Keratinocyte (primary cell): ENCODE results near the gene PI4KA. TPM values are rescaled to one million over a fixed set of nuclear protein-coding genes. Genes with fewer than 3 reads are reported as not detected.

Source experiments
- DNase-seq: peaks from one replicate; pipeline ENCODE4 v3.0.0-alpha.2; 2011; ENCODE audit warnings: low read depth, missing footprints, low spot score
- FAIRE-seq: peaks from 2 replicates; lab custom pipeline; 2011; peaks lifted over from hg19 to GRCh38; lab: Jason Lieb, UNC
- H2AFZ ChIP-seq: 2 replicates; pipeline ENCODE4 v1.6.0; 2012; ENCODE audit warnings: low read length, control low read depth, inconsistent platforms; ENCODE audit not compliant: control insufficient read depth
- H3K27ac ChIP-seq: 2 replicates; pipeline ENCODE4 v1.5.1; 2011; ENCODE audit warnings: low read length; ENCODE audit not compliant: control insufficient read depth, insufficient read depth
- H3K27me3 ChIP-seq: 3 replicates; pipeline ENCODE4 v1.6.0; 2011; ENCODE audit warnings: low read length; ENCODE audit not compliant: control insufficient read depth, insufficient read depth; ENCODE audit errors: extremely low read depth
- H3K36me3 ChIP-seq, 2 experiments: 2 replicates in 1 of 2; 3 replicates in 1 of 2; pipeline ENCODE4 v1.5.1; 2011; ENCODE audit warnings: low read length in 2 of 2, mild to moderate bottlenecking in 1 of 2; ENCODE audit not compliant: control insufficient read depth in 2 of 2, insufficient read depth in 2 of 2; ENCODE audit errors: extremely low read depth in 1 of 2
- H3K4me1 ChIP-seq: 3 replicates; pipeline ENCODE4 v1.5.1; 2011; ENCODE audit warnings: low read length; ENCODE audit not compliant: control insufficient read depth, insufficient read depth; ENCODE audit errors: extremely low read depth
- H3K4me2 ChIP-seq: 3 replicates; pipeline ENCODE4 v1.6.0; 2011; ENCODE audit warnings: low read depth, low read length; ENCODE audit not compliant: control insufficient read depth, insufficient read depth; ENCODE audit errors: extremely low read depth
- H3K4me3 ChIP-seq, 3 experiments: fragments of 200-600 bp in 1 of 3; sonication (generic) in 1 of 3; 2 replicates in 2 of 3; 3 replicates in 1 of 3; pipeline ENCODE4 v1.5.1; 2011 to 2016; ENCODE audit warnings: low read length in 3 of 3, mild to moderate bottlenecking in 3 of 3, control low read depth in 2 of 3, inconsistent platforms in 1 of 3, low read depth in 1 of 3, mixed read lengths in 1 of 3, mixed run types in 1 of 3, moderate library complexity in 1 of 3; ENCODE audit not compliant: control insufficient read depth in 2 of 3, insufficient read depth in 2 of 3; ENCODE audit errors: extremely low read depth in 1 of 3
- H3K79me2 ChIP-seq: 2 replicates; pipeline ENCODE4 v1.6.0; 2012; ENCODE audit warnings: low read length; ENCODE audit not compliant: control insufficient read depth, insufficient read depth
- H3K9ac ChIP-seq: 3 replicates; pipeline ENCODE4 v1.6.0; 2011; ENCODE audit warnings: low read length; ENCODE audit not compliant: control insufficient read depth, insufficient read depth; ENCODE audit errors: extremely low read depth
- H3K9me1 ChIP-seq: 3 replicates; pipeline ENCODE4 v1.6.0; 2011; ENCODE audit warnings: low read length; ENCODE audit not compliant: control insufficient read depth, insufficient read depth; ENCODE audit errors: extremely low read depth
- H3K9me3 ChIP-seq: 2 replicates; pipeline ENCODE4 v1.5.1; 2012; ENCODE audit warnings: low read depth, low read length; ENCODE audit not compliant: control insufficient read depth
- H4K20me1 ChIP-seq: 3 replicates; pipeline ENCODE4 v1.6.0; 2011; ENCODE audit warnings: low read length; ENCODE audit not compliant: control insufficient read depth, insufficient read depth; ENCODE audit errors: extremely low read depth
- EZH2 ChIP-seq: IDR thresholded peaks from one replicate; pipeline ENCODE4 v1.6.1; 2012; ENCODE audit warnings: inconsistent platforms, mild to moderate bottlenecking, low read length, moderate library complexity
- dilution Hi-C: fragments of 300-500 bp; cut with MboI; formaldehyde crosslinking; loops from one replicate; pipeline ENCODE4 v1.7.0; 2020; ENCODE audit warnings: low sequenced_read_pairs; ENCODE audit not compliant: extremely low pct_ligation_motif_present
- polyA plus RNA-seq, 5 experiments: library from polyadenylated mRNA; depleted of rRNA in 3 of 5; stranded (reverse) in 3 of 5; stranded (forward) in 1 of 5; unstranded in 1 of 5; fragments of >200 nt; gene quantifications; 1 replicate in 1 of 5; 2 replicates in 3 of 5; 3 replicates in 1 of 5; pipeline versions ENCODE4 v1.2.1 to v1.2.3, GENCODE V29; 2011 to 2012; ENCODE audit warnings: missing spikeins in 2 of 5, low read depth in 1 of 5, low replicate concordance in 1 of 5
- TF ChIP-seq, protein P1 (sequence below), 3 experiments: IDR thresholded peaks in 1 of 3; conservative IDR thresholded peaks in 1 of 3; optimal IDR thresholded peaks in 1 of 3; 2 replicates in 2 of 3; 3 replicates in 1 of 3; pipeline versions ENCODE3 to v1.5.1; 2011; ENCODE audit warnings: low read length in 3 of 3, mild to moderate bottlenecking in 3 of 3, moderate library complexity in 2 of 3, control low read depth in 1 of 3, inconsistent platforms in 1 of 3; ENCODE audit not compliant: insufficient read depth in 2 of 3; ENCODE audit errors: extremely low read depth in 1 of 3

PI4KA gene
- polyA plus RNA-seq, 1 donor (not counting 4 experiments of a cell fraction or from before 2014, with no cell fraction given) = 13.6 TPM

DNA sequence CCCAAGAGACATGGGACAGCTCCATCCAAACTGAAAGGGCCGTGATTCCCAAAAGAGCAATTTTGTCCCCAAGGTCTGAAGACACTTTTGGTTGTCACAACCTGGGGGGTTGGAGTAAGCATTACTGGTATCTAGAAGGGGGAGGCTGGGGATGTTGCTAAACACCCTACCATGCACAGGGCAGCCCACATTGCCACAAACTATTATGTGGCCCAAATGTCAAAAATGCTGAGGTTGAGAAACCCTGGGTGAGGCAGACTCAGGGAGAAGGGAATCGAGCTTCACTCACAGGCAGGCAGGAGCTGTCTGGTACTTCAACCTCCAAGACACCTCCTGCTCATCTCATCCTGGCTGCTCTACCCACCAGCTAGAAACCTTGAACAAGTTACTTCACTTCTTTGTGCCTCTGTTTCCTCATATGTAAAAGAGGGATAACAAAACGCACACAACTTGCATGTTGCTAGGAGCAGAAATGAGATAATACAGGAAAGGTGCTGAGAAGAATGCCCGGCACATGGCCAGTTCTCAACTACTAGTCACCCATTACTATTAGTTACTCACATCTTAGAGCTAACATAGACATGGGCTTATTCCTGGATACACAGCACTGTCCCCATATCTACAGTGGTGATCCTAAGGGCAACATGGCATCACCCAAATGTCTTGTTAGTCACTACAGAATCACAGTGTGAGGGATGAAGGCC lies 75.9 kb downstream of the PI4KA start:
- H3K4me1 ChIP-seq = peaks cover 6% of the 10 kb centered on the region
- no peak overlapping the region for H3K4me3 ChIP-seq
- no peak for TF ChIP-seq EZH2
- TF ChIP-seq, protein P1, sequence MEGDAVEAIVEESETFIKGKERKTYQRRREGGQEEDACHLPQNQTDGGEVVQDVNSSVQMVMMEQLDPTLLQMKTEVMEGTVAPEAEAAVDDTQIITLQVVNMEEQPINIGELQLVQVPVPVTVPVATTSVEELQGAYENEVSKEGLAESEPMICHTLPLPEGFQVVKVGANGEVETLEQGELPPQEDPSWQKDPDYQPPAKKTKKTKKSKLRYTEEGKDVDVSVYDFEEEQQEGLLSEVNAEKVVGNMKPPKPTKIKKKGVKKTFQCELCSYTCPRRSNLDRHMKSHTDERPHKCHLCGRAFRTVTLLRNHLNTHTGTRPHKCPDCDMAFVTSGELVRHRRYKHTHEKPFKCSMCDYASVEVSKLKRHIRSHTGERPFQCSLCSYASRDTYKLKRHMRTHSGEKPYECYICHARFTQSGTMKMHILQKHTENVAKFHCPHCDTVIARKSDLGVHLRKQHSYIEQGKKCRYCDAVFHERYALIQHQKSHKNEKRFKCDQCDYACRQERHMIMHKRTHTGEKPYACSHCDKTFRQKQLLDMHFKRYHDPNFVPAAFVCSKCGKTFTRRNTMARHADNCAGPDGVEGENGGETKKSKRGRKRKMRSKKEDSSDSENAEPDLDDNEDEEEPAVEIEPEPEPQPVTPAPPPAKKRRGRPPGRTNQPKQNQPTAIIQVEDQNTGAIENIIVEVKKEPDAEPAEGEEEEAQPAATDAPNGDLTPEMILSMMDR (optimal IDR thresholded peaks at IDR 0.05 in 1 of 3, IDR thresholded peaks at IDR 0.05 in 1 of 3, conservative IDR thresholded peaks at IDR 0.05 in 1 of 3; ENCODE audit: extremely low read depth in 1 of 3, insufficient read depth in 2 of 3, low read length in 3 of 3) = no peak

DNA sequence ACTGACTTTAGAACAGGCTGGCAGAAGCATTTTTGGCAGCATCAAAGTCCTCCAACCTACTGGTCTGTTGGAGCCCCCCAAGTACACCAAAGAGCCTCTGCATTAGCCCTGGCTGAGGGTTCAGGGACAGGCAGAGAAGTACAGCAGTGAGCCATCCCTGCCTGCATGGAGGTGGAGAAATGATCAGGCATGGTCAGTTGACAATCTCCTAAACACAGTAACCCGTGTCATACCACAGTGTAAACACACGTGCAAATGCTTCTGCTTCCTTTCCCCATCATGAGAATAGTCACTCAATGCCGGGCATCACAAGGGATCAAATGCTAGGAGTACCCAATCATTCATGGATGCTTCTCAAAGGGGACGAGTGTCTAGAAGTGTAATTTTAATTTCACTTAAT lies 76.5 kb downstream of the PI4KA start:
- dilution Hi-C loops = no loop called here
- no peak for FAIRE-seq

More for the DNA sequence above, 75.9 kb downstream of the PI4KA start:
- dilution Hi-C loops = no loop called here
- Histone ChIP-seq H4K20me1 (no peaks in the 10 kb centered on the region), H3K27me3 (no peaks in the 10 kb centered on the region), H3K79me2 (no peaks in the 10 kb centered on the region), H3K4me2 (no peak overlapping the region), H3K9me1 (no peaks in the 10 kb centered on the region), H3K9me3 (no peaks in the 10 kb centered on the region), H3K27ac (no peak overlapping the region), H2AFZ (no peak overlapping the region), H3K36me3 (peaks cover 2 to 16% of the 10 kb centered on the region in 2 experiments), H3K9ac (no peak overlapping the region)
- no peak for DNase-seq
- FAIRE-seq = no peak

More for the DNA sequence above, 76.5 kb downstream of the PI4KA start:
- no peak overlapping the region for H2AFZ ChIP-seq
- H3K9ac ChIP-seq = no peak overlapping the region
- H4K20me1 ChIP-seq = no peaks in the 10 kb centered on the region
- H3K79me2 ChIP-seq = no peaks in the 10 kb centered on the region
- no peak for DNase-seq
- peaks cover 12% of the 10 kb centered on the region for H3K4me1 ChIP-seq
- H3K9me3 ChIP-seq = no peaks in the 10 kb centered on the region
- H3K4me3 ChIP-seq = no peak overlapping the region
- peaks cover 1 to 10% of the 10 kb centered on the region in 2 experiments for H3K36me3 ChIP-seq
- no peaks in the 10 kb centered on the region for H3K27me3 ChIP-seq
- no peak for TF ChIP-seq EZH2
- TF ChIP-seq, protein P1 (optimal IDR thresholded peaks at IDR 0.05 in 1 of 3, IDR thresholded peaks at IDR 0.05 in 1 of 3, conservative IDR thresholded peaks at IDR 0.05 in 1 of 3; ENCODE audit: extremely low read depth in 1 of 3, insufficient read depth in 2 of 3, low read length in 3 of 3) = no peak
- H3K27ac ChIP-seq = no peak overlapping the region
- H3K9me1 ChIP-seq = no peaks in the 10 kb centered on the region
- no peak overlapping the region for H3K4me2 ChIP-seq
